ENCODE measurements around the gene DIP2B. TPM values are rescaled to one million over a fixed set of nuclear protein-coding genes. Genes with fewer than 3 reads are reported as not detected.

Gene DIP2B
- 10 to 100 TPM; 27.5 to 46.0 (median 29.6) TPM for total RNA-seq
- 26.6 TPM for total RNA-seq (2013)
- total RNA-seq, result 90.6 to 227 (median 141) reads per million in 29 experiments

- H3K9me3 ChIP-seq, result no peaks in the 10 kb centered on the region
- H3K36me3 ChIP-seq (ENCODE audit: control insufficient read depth in 2 of 2, extremely low read depth in 1 of 2, insufficient read depth in 1 of 2, low read length in 1 of 2), result no peaks in the 10 kb centered on the region
- H3K4me3 ChIP-seq (ENCODE audit: control insufficient read depth in 1 of 2, extremely low read depth in 1 of 2, low read length in 1 of 2), result peak within 1 kb of the TSS; percentile 71 to 93
- H3K36me3 Mint-ChIP-seq, result no peaks in the 10 kb centered on the region
- H3K4me1 Mint-ChIP-seq, result peaks cover 50 to 52% (median 51%) of the 10 kb centered on the region in 3 donors
- no peaks in the 10 kb centered on the region for H3K9me3 Mint-ChIP-seq
- peak within 1 kb of the TSS; percentile 69 for H3K27ac ChIP-seq (ENCODE audit: low read length)
- CTCF ChIA-PET, result interaction anchor here (0.5 to 4.7 kb wide), 12 partner anchors 11 to 521 kb away, joined by 3 to 44 read pairs (median 4); partner anchors contain the start of gene SLC11A2 (in 1 of the 2)
- H3K27me3 ChIP-seq (replicated peaks in 1 of 2; ENCODE audit: control insufficient read depth in 2 of 2, extremely low read depth in 1 of 2, insufficient read depth in 2 of 2, low read length in 1 of 2), result no peaks in the 10 kb centered on the region
- peak within 1 kb of the TSS; percentile 95 to 97 (median 96) for H3K4me3 Mint-ChIP-seq
- peak within 1 kb of the TSS; percentile 90 to 91 for H3K27ac Mint-ChIP-seq
- no peaks in the 10 kb centered on the region for H3K27me3 Mint-ChIP-seq
- DNase-seq (peak; percentile 87 to 98 (median 95)), ATAC-seq (replicated peaks in 1 of 4) (peak; percentile 88 to 93 (median 89))
- H3K4me1 ChIP-seq (ENCODE audit: control insufficient read depth in 1 of 2, extremely low read depth in 1 of 2, insufficient read depth in 2 of 2, low read length in 2 of 2), result peaks cover 37 to 43% of the 10 kb centered on the region in 2 experiments
- WGBS (ENCODE audit: insufficient coverage), result 0% methylated on average over 49 of the region's 77 CpGs
- POLR2A ChIA-PET, result no interaction called here
Measured at GRCh38 chr12:50504798-50505674, at the start of gene DIP2B. TSS of gene DIP2B (plus strand) at chr12:50504985. CDS start at chr12:50505141, 156 bp downstream.

GRCh38 chr12:50458606-50459005, 46.2 kb upstream of the DIP2B start:
- Mint-ChIP-seq H3K4me3 (no peak overlapping the region), H3K27me3 (no peaks in the 10 kb centered on the region), H3K9me3 (no peaks in the 10 kb centered on the region), H3K36me3 (peaks cover 32% of the 10 kb centered on the region), H3K27ac (no peak overlapping the region), H3K4me1 (no peaks in the 10 kb centered on the region)
- peaks cover 3 to 23% of the 10 kb centered on the region in 2 donors for H3K36me3 ChIP-seq (ENCODE audit: control insufficient read depth in 2 of 2, extremely low read depth in 1 of 2, insufficient read depth in 1 of 2, low read length in 1 of 2)
- ATAC-seq (replicated peaks in 1 of 4), result no peak
- H3K27ac ChIP-seq (ENCODE audit: low read length), result no peak overlapping the region
- no peaks in the 10 kb centered on the region for H3K9me3 ChIP-seq
- no peaks in the 10 kb centered on the region for H3K4me1 ChIP-seq (ENCODE audit: control insufficient read depth in 1 of 2, extremely low read depth in 1 of 2, insufficient read depth in 2 of 2, low read length in 2 of 2)
- CTCF ChIA-PET, result no interaction called here
- POLR2A ChIA-PET, result no interaction called here
- no peaks in the 10 kb centered on the region for H3K27me3 ChIP-seq (replicated peaks in 1 of 2; ENCODE audit: control insufficient read depth in 2 of 2, extremely low read depth in 1 of 2, insufficient read depth in 2 of 2, low read length in 1 of 2)
- DNase-seq, result no peak
- no peak overlapping the region for H3K4me3 ChIP-seq (ENCODE audit: control insufficient read depth in 1 of 2, extremely low read depth in 1 of 2, low read length in 1 of 2)

- ChIA-PET POLR2A (interaction anchor here in 1 of 2 donors (0.7 kb wide), 1 partner anchor 14 kb away, joined by 4 read pairs; no protein-coding TSS in a partner anchor), CTCF (interaction anchor here in 1 of 2 donors (1.1 kb wide), 1 partner anchor 34 kb away, joined by 4 read pairs; no protein-coding TSS in a partner anchor)
- WGBS (ENCODE audit: insufficient coverage), result 100% methylated on average over 2 of the region's 3 CpGs
- Mint-ChIP-seq H3K27me3 (no peaks in the 10 kb centered on the region), H3K36me3 (peaks cover 56% of the 10 kb centered on the region), H3K9me3 (no peaks in the 10 kb centered on the region), H3K27ac (no peak overlapping the region), H3K4me3 (no peak overlapping the region), H3K4me1 (no peaks in the 10 kb centered on the region)
- no peak overlapping the region for H3K27ac ChIP-seq (ENCODE audit: low read length)
- ATAC-seq (replicated peaks in 1 of 4), result no peak
- H3K27me3 ChIP-seq (replicated peaks in 1 of 2; ENCODE audit: control insufficient read depth in 2 of 2, extremely low read depth in 1 of 2, insufficient read depth in 2 of 2, low read length in 1 of 2), result no peaks in the 10 kb centered on the region
- H3K4me3 ChIP-seq (ENCODE audit: control insufficient read depth in 1 of 2, extremely low read depth in 1 of 2, low read length in 1 of 2), result no peak overlapping the region
- no peaks in the 10 kb centered on the region for H3K9me3 ChIP-seq
- peaks cover 0 to 49% of the 10 kb centered on the region in 2 donors for H3K36me3 ChIP-seq (ENCODE audit: control insufficient read depth in 2 of 2, extremely low read depth in 1 of 2, insufficient read depth in 1 of 2, low read length in 1 of 2)
- no peaks in the 10 kb centered on the region for H3K4me1 ChIP-seq (ENCODE audit: control insufficient read depth in 1 of 2, extremely low read depth in 1 of 2, insufficient read depth in 2 of 2, low read length in 2 of 2)
- no peak for DNase-seq
Measured at GRCh38 chr12:50467439-50467838, 37.3 kb upstream of the DIP2B start.

- POLR2A ChIA-PET, result interaction anchor here in 1 of 2 donors (0.6 kb wide), 1 partner anchor 22 kb away, joined by 3 read pairs; no protein-coding TSS in a partner anchor
Measured at GRCh38 chr12:50477241-50477832, 27.4 kb upstream of the DIP2B start.

GRCh38 chr12:50482571-50482970, 22.2 kb upstream of the DIP2B start:
- H3K4me3 Mint-ChIP-seq, result no peak overlapping the region
- POLR2A ChIA-PET, result no interaction called here
- WGBS (ENCODE audit: insufficient coverage), result 100% methylated on average over 1 of the region's 4 CpGs

More at GRCh38 chr12:50477241-50477832, 27.4 kb upstream of the DIP2B start:
- CTCF ChIA-PET, result interaction anchor here in 1 of 2 donors (0.6 kb wide), 1 partner anchor 22 kb away, joined by 3 read pairs; no protein-coding TSS in a partner anchor
- no peak overlapping the region for H3K4me3 Mint-ChIP-seq
- no peaks in the 10 kb centered on the region for H3K9me3 Mint-ChIP-seq
- H3K36me3 Mint-ChIP-seq, result peaks cover 43% of the 10 kb centered on the region
- Histone ChIP-seq H3K4me1 (ENCODE audit: control insufficient read depth in 1 of 2, extremely low read depth in 1 of 2, insufficient read depth in 2 of 2, low read length in 2 of 2) (no peaks in the 10 kb centered on the region), H3K4me3 (ENCODE audit: control insufficient read depth in 1 of 2, extremely low read depth in 1 of 2, low read length in 1 of 2) (no peak overlapping the region), H3K36me3 (ENCODE audit: control insufficient read depth in 2 of 2, extremely low read depth in 1 of 2, insufficient read depth in 1 of 2, low read length in 1 of 2) (peaks cover 5 to 38% of the 10 kb centered on the region in 2 donors), H3K27me3 (replicated peaks in 1 of 2; ENCODE audit: control insufficient read depth in 2 of 2, extremely low read depth in 1 of 2, insufficient read depth in 2 of 2, low read length in 1 of 2) (no peaks in the 10 kb centered on the region), H3K9me3 (no peaks in the 10 kb centered on the region), H3K27ac (ENCODE audit: low read length) (no peak overlapping the region)
- no CpG with 5 or more reads among the region's 1 CpG for whole genome bisulfite sequencing (ENCODE audit: insufficient coverage)
- H3K4me1 Mint-ChIP-seq, result no peaks in the 10 kb centered on the region
- no peak overlapping the region for H3K27ac Mint-ChIP-seq
- ATAC-seq (replicated peaks in 1 of 4) (no peak), DNase-seq (no peak)
- H3K27me3 Mint-ChIP-seq, result no peaks in the 10 kb centered on the region

GRCh38 chr12:50483488-50483887, 21.3 kb upstream of the DIP2B start:
- POLR2A ChIA-PET, result no interaction called here
- DNase-seq (no peak), ATAC-seq (replicated peaks in 1 of 4) (no peak)
- no peaks in the 10 kb centered on the region for H3K4me1 Mint-ChIP-seq
- WGBS (ENCODE audit: insufficient coverage), result 100% methylated on average over 1 of the region's 1 CpG
- H3K27me3 Mint-ChIP-seq, result no peaks in the 10 kb centered on the region
- Histone ChIP-seq H3K9me3 (no peaks in the 10 kb centered on the region), H3K27me3 (replicated peaks in 1 of 2; ENCODE audit: control insufficient read depth in 2 of 2, extremely low read depth in 1 of 2, insufficient read depth in 2 of 2, low read length in 1 of 2) (no peaks in the 10 kb centered on the region), H3K36me3 (ENCODE audit: control insufficient read depth in 2 of 2, extremely low read depth in 1 of 2, insufficient read depth in 1 of 2, low read length in 1 of 2) (peaks cover 0 to 2% of the 10 kb centered on the region in 2 donors), H3K4me1 (ENCODE audit: control insufficient read depth in 1 of 2, extremely low read depth in 1 of 2, insufficient read depth in 2 of 2, low read length in 2 of 2) (no peaks in the 10 kb centered on the region), H3K27ac (ENCODE audit: low read length) (no peak overlapping the region), H3K4me3 (ENCODE audit: control insufficient read depth in 1 of 2, extremely low read depth in 1 of 2, low read length in 1 of 2) (no peak overlapping the region)
- CTCF ChIA-PET, result no interaction called here
- H3K27ac Mint-ChIP-seq, result no peak overlapping the region
- H3K9me3 Mint-ChIP-seq, result no peaks in the 10 kb centered on the region
- peaks cover 3% of the 10 kb centered on the region for H3K36me3 Mint-ChIP-seq
- no peak overlapping the region for H3K4me3 Mint-ChIP-seq

More at GRCh38 chr12:50482571-50482970, 22.2 kb upstream of the DIP2B start:
- Histone ChIP-seq H3K36me3 (ENCODE audit: control insufficient read depth in 2 of 2, extremely low read depth in 1 of 2, insufficient read depth in 1 of 2, low read length in 1 of 2) (peaks cover 0 to 5% of the 10 kb centered on the region in 2 donors), H3K27ac (ENCODE audit: low read length) (no peak overlapping the region), H3K27me3 (replicated peaks in 1 of 2; ENCODE audit: control insufficient read depth in 2 of 2, extremely low read depth in 1 of 2, insufficient read depth in 2 of 2, low read length in 1 of 2) (no peaks in the 10 kb centered on the region), H3K4me3 (ENCODE audit: control insufficient read depth in 1 of 2, extremely low read depth in 1 of 2, low read length in 1 of 2) (no peak overlapping the region), H3K9me3 (no peaks in the 10 kb centered on the region), H3K4me1 (ENCODE audit: control insufficient read depth in 1 of 2, extremely low read depth in 1 of 2, insufficient read depth in 2 of 2, low read length in 2 of 2) (no peaks in the 10 kb centered on the region)
- no peaks in the 10 kb centered on the region for H3K4me1 Mint-ChIP-seq
- H3K9me3 Mint-ChIP-seq, result no peaks in the 10 kb centered on the region
- ATAC-seq (replicated peaks in 1 of 4) (no peak), DNase-seq (no peak)
- peaks cover 7% of the 10 kb centered on the region for H3K36me3 Mint-ChIP-seq
- H3K27me3 Mint-ChIP-seq, result no peaks in the 10 kb centered on the region
- H3K27ac Mint-ChIP-seq, result no peak overlapping the region
- CTCF ChIA-PET, result interaction anchor here in 1 of 2 donors (0.8 kb wide), 1 partner anchor 393 kb away, joined by 3 read pairs; no protein-coding TSS in a partner anchor
